ENCODE measurements around the gene MTA3.

DNA sequence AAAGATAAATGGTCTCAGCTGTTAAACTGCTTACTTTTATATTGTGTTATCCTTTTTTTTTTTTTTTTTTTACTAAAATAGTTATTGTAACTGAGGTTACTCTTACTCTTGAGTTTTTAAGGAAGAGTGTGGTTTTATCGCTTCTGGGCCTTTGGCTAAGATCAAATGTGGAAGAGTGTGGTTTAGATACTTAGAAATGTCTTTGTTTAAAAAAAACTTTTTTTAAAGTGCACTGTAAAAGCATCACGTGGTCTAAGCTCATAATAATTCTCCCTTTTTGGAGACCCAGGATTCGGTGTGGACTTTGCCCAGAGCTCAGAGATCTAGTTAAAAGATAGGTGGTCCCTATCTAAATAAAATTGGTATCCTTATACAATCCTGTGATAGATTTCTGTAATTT, 207.4 kb downstream of the MTA3 start:
- TF ChIP-seq, protein P1, sequence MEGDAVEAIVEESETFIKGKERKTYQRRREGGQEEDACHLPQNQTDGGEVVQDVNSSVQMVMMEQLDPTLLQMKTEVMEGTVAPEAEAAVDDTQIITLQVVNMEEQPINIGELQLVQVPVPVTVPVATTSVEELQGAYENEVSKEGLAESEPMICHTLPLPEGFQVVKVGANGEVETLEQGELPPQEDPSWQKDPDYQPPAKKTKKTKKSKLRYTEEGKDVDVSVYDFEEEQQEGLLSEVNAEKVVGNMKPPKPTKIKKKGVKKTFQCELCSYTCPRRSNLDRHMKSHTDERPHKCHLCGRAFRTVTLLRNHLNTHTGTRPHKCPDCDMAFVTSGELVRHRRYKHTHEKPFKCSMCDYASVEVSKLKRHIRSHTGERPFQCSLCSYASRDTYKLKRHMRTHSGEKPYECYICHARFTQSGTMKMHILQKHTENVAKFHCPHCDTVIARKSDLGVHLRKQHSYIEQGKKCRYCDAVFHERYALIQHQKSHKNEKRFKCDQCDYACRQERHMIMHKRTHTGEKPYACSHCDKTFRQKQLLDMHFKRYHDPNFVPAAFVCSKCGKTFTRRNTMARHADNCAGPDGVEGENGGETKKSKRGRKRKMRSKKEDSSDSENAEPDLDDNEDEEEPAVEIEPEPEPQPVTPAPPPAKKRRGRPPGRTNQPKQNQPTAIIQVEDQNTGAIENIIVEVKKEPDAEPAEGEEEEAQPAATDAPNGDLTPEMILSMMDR (conservative IDR thresholded peaks at IDR 0.05; ENCODE audit: low read depth, low read length): no peak
- no peak for TF ChIP-seq EZH2 (IDR thresholded peaks at IDR 0.05; ENCODE audit: borderline replicate concordance, low read depth, low read length, poor library complexity, severe bottlenecking)

All from A673 (cell line).